WERI-Rb-1 (cell line): Measurements from ENCODE around the gene SNCB.

ENCODE experiments used
- DNase-seq: peaks from one replicate; pipeline ENCODE4 v3.0.0-alpha.2; 2020
- H3K27ac ChIP-seq: fragments of 250-450 bp; sonication (Bioruptor Pico); 2 replicates; pipeline ENCODE4 v1.5.1; 2020; ENCODE audit warnings: mild to moderate bottlenecking, moderate library complexity
- H3K27me3 ChIP-seq: fragments of 250-450 bp; sonication (Bioruptor Pico); 2 replicates; pipeline ENCODE4 v1.5.1; 2021; ENCODE audit warnings: mild to moderate bottlenecking, low read depth, moderate library complexity; ENCODE audit not compliant: insufficient read depth, severe bottlenecking
- H3K36me3 ChIP-seq: fragments of 250-450 bp; sonication (Bioruptor Pico); 2 replicates; pipeline ENCODE4 v1.5.1; 2020; ENCODE audit warnings: mild to moderate bottlenecking, moderate library complexity
- H3K4me3 ChIP-seq: 2 replicates; pipeline ENCODE4 v1.5.1; 2011; ENCODE audit warnings: low read depth, mild to moderate bottlenecking, control low read depth, low read length
- H3K9me3 ChIP-seq: fragments of 250-450 bp; sonication (Bioruptor Pico); 2 replicates; pipeline ENCODE4 v1.5.1; 2021; ENCODE audit warnings: mild to moderate bottlenecking, moderate library complexity; ENCODE audit not compliant: severe bottlenecking
- CTCF ChIP-seq: IDR thresholded peaks from 2 replicates; pipeline ENCODE4 v1.5.1; 2011; ENCODE audit warnings: low read depth, mild to moderate bottlenecking, control low read depth, inconsistent platforms, low read length

Gene SNCB

GRCh38 chr5:176629853-176630680 is at the start of gene SNCB, which contains the start of gene EIF4E1B:
SNCB (minus strand) TSS chr5:176630534; CDS start chr5:176629654, 880 bp downstream.
EIF4E1B (plus strand) TSS chr5:176630675; CDS start chr5:176642788, 12,113 bp downstream.
- Histone ChIP-seq H3K4me3 (peak within 1 kb of the TSS; percentile 50), H3K9me3 (no peaks in the 10 kb centered on the region), H3K27ac (no peak within 1 kb of the TSS), H3K27me3 (peaks cover 7% of the 10 kb centered on the region), H3K36me3 (no peaks in the 10 kb centered on the region)
- DNase-seq, result peak; percentile 75
- TF ChIP-seq CTCF, result no peak

- Histone ChIP-seq H3K27ac (no peak overlapping the region), H3K27me3 (no peaks in the 10 kb centered on the region), H3K9me3 (no peaks in the 10 kb centered on the region), H3K36me3 (no peaks in the 10 kb centered on the region), H3K4me3 (no peak overlapping the region)
- no peak for TF ChIP-seq CTCF
- no peak for DNase-seq
Measured at GRCh38 chr5:176679365-176680225, 49.3 kb upstream of the SNCB start.

- DNase-seq, result no peak
- Histone ChIP-seq H3K27me3 (no peaks in the 10 kb centered on the region), H3K9me3 (no peaks in the 10 kb centered on the region), H3K36me3 (no peaks in the 10 kb centered on the region), H3K4me3 (no peak overlapping the region), H3K27ac (no peak overlapping the region)
- no peak for TF ChIP-seq CTCF
Measured at GRCh38 chr5:176678584-176678983, 48.2 kb upstream of the SNCB start.

- DNase-seq, result no peak
- Histone ChIP-seq H3K4me3 (no peak overlapping the region), H3K27ac (no peak overlapping the region), H3K27me3 (no peaks in the 10 kb centered on the region), H3K36me3 (no peaks in the 10 kb centered on the region), H3K9me3 (no peaks in the 10 kb centered on the region)
- no peak for TF ChIP-seq CTCF
Measured at GRCh38 chr5:176677209-176677939, 47.0 kb upstream of the SNCB start.

- Histone ChIP-seq H3K27ac (no peak overlapping the region), H3K4me3 (no peak overlapping the region), H3K9me3 (no peaks in the 10 kb centered on the region), H3K36me3 (no peaks in the 10 kb centered on the region), H3K27me3 (no peaks in the 10 kb centered on the region)
- no peak for DNase-seq
- no peak for TF ChIP-seq CTCF
Measured at GRCh38 chr5:176676361-176676824, 46.1 kb upstream of the SNCB start.
